HL-60/S4 treated with retinoic acid at 250 ng/mL for 4 days and 3 days (cell line): Measurements from ENCODE around the gene FRMD3.
"Not testable (repeated sequence)": the region's sequence is repeated elsewhere in the genome, so short reads cannot be mapped to it uniquely, and the experiment has no call there.

Source experiments
- in situ Hi-C: fragments of 300-500 bp; cut with MboI; formaldehyde crosslinking; loops from 2 replicates; pipeline ENCODE4 v1.7.0; 2022; ENCODE audit warnings: low sequenced_read_pairs

Gene FRMD3

DNA sequence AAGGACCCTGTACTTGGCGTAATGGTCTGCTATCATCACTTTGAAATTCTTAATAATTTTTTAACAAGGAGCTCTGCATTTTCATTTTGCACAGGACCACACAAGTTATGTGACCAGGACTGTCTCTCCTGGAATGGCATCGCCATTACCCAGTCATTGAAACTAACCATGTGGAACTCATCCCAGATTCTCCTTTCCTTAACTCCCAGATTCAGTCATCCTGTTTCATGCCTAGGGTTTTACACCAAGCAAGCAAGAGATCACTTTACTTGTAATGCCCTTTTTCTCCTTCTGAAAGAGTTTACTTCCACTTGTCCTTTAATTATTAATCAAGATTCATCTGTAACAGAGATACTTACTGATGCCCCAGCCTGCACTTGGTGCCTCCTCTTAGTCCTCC lies 12.0 kb downstream of the FRMD3 start:
- in situ Hi-C loops: no loop called here

GRCh38 chr9:83523684-83524083 lies 14.5 kb downstream of the FRMD3 start:
- in situ Hi-C loops: no loop called here

- in situ Hi-C loops: no loop called here
Measured at GRCh38 chr9:83521411-83521810, 16.8 kb downstream of the FRMD3 start.

DNA sequence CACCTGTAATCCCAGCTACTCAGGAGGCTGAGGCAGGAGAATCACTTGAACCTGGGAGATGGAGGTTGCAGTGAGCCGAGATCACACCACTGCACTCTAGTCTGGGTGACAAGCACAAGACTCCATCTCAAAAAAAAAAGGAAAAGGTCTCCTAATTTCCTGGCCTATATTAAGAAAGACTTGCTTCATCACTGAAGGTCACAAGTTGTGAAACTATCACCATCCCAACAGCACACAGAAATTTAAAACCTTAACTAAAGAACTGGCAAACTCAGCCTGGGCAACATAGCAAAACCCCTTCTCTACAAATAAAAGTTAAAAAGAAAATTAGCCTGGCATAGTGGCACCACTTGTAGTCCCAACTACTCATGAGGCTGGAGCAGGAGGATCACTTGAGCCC lies 17.2 kb downstream of the FRMD3 start:
- in situ Hi-C loops: no loop called here

GRCh38 chr9:83520292-83520691 lies 17.9 kb downstream of the FRMD3 start:
- in situ Hi-C loops: no loop called here

DNA sequence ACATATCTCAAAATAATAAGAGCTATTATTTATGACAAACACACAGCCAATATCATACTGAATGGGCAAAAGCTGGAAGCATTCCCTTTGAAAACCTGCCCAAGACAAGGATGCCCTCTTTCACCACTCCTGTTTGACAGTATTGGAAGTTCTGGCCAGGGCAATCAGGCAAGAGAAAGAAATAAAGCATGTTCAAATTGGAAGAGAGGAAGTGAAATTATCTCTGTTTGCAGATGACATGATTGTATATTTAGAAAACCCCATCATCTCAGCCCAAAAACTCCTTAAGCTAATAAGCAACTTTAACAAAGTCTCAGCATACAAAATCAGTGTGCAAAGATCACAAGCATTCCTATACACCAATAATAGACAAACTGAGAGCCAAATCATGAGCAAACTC lies 20.2 kb downstream of the FRMD3 start:
- in situ Hi-C loops: not testable (repeated sequence)

- in situ Hi-C loops: no loop called here
Measured at GRCh38 chr9:83514767-83515166, 23.4 kb downstream of the FRMD3 start.

- in situ Hi-C loops: no loop called here
Measured at GRCh38 chr9:83512621-83513020, 25.6 kb downstream of the FRMD3 start.

- in situ Hi-C loops: no loop called here
Measured at GRCh38 chr9:83511051-83511450, 27.1 kb downstream of the FRMD3 start.

- in situ Hi-C loops: no loop called here
Measured at GRCh38 chr9:83509402-83509801, 28.8 kb downstream of the FRMD3 start.

DNA sequence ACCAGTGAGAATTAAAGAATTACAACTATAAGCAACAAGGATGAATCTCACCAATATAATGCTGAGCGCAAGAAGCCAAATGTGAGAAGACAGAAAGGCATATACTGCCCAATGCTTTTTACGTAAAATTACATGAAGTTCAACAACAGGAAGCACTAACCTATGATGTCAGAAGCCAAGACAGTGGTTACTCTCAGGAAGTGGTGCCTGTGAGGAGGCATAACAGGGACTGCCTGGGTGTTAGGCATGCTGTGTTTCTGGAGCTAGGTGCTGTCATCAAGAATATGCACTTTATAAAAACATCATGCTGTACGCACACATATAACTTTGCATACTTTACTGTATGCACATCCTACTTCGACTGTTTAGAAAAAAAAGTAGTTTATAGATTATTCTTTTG lies 30.1 kb downstream of the FRMD3 start:
- in situ Hi-C loops: no loop called here

DNA sequence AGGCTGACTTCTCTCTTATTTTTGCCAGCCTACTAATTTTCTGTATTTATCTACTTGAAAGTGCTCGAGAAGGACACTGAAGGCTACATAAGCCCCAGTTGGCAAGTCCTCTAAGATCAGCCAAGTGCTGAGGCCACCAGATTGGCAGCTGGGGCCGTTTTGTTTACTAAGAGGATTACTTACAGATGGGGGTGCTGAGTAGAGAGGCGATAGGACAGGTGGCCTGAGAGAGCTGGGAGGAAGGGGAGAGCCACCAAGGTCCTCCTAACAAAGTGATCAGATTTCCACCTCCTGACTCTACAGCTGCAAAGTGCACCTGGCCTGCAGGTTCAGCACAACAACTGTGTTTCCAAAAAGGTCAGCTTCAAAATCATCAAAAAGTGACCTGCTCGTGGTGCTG lies 32.9 kb downstream of the FRMD3 start:
- in situ Hi-C loops: no loop called here

DNA sequence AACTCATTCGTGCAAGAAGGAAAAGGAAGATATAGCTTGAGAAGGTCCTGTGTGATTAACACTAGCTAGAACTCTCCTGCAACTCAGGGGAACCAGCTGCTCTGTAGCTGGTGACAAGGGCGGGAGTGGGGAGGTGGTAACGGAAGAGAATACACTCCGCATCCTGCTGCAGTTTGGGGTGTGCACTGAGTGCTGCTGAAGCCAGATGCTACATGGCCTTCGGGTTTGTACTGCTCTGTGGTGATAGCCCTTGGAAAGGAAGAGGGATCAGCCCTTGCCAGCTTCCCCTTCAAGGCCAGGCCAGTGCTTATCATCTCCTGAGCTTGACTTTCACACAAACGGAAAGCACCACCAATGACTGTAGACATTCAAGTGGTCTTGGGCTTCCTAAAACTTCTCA lies 34.3 kb downstream of the FRMD3 start:
- in situ Hi-C loops: no loop called here

DNA sequence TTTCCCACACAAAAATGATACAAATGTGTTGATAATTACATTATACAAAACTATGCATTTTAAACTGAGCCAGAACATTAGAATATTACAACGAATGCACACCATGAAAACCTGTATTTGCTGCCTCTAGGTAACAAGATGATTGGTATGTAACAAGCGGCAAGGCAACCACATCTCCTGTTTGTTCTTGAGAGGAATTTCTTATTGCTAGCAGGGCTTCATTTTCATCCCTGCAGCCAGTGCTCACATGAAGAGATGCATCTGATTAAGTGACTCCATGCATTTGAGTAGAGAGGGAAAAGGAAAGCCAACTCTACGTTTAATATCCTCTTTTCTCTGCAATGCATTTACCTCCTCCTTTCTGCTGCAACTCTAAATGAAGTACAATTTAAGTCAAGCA lies 36.6 kb downstream of the FRMD3 start:
- in situ Hi-C loops: no loop called here

DNA sequence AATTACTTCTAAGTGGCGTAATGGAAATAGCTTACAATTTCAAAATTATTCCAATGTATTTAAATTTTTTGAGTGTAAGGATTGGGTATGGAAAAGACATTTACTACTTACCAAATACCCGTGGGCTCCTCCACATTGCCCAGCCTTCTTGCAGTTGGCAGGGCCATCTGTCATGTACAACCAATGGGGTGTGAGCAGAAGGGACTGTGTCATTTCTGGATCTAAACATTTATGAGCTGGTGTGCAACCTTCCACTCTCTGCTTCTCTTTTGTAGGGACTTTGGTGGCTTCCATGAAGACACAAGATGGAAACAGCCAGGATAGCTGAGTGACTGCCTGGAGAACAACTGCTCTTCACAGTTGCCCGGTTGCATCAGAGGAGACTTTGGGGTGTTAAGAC lies 40.8 kb downstream of the FRMD3 start:
- in situ Hi-C loops: no loop called here

GRCh38 chr9:83491995-83492394 lies 46.2 kb downstream of the FRMD3 start:
- in situ Hi-C loops: no loop called here

DNA sequence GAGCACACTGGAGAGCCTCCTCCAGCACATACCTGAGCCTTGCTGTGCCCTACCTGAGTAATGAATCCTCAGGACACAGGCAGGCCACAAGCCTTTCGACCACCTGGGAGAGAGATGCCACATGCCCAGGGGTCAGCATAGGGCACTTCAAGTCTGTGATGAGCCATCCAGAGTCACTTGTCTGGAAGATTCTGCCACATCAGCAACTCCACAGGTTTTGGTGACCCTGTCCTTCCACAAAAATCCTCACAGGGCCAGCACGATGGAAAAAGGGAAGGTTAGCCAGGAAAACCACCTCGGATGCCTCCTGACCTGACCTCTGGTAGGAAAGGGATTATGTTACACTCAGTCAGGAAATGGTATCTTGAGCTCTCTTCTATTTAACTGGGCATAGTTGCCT lies 46.8 kb downstream of the FRMD3 start:
- in situ Hi-C loops: no loop called here

GRCh38 chr9:83489961-83490360 lies 48.2 kb downstream of the FRMD3 start:
- in situ Hi-C loops: no loop called here

GRCh38 chr9:83484990-83485389 lies 53.2 kb downstream of the FRMD3 start:
- in situ Hi-C loops: no loop called here

DNA sequence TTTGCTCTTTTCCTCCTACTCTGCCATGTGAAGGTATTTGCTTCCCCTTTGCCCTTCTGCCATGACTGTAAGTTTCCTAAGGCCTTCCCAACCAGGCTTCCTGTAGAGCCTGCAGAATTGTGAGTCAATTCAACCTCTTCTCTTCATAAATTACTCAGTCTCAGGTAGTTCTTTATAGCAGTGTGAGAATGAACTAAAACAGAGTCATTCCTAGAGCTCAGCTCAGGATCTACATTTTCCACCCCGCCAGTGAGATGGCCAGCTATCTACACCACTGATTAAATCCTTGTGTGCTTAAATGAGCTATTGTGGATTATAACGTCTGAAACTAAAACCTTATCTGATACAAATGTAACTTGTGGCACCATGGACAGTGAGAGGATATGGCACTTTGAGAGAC lies 55.0 kb downstream of the FRMD3 start:
- in situ Hi-C loops: no loop called here

DNA sequence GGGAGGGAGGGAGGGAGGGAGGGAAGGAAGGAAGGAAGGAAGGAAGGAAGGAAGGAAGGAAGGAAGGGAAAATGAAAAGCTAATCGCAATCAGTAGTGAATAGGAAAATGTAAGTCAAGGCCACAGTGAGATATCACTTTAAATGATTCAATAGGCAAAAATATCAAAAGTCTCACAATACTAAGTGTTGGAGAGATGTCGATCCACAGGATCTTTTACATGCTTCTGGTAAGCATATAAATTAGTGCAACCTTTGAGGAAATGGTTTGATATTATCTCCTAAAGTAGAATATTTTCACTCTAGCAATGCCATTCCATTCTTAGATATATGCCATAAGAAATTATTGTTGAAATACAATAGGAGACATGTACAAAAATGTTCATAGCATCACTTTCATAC lies 58.4 kb downstream of the FRMD3 start:
- in situ Hi-C loops: no loop called here

- in situ Hi-C loops: no loop called here
Measured at GRCh38 chr9:83477571-83477970, 60.6 kb downstream of the FRMD3 start.

DNA sequence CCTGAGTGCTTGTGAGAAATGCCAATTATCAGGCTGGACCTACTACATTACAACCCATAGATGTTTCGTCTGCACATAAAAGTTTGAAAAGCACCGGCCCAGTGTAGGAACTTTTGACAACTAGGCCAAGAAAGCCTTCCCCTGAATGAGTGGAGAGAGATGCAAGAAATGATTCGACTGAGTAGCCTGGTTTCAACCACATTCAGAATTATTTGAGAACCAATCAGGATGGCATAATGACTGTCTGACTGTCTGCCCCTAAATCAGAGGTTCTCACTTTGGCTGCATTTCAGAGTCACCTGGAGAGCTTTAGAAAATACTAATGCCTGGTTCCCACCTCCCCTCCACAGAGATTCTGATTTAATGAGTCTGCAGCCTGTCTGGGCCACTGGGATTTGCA lies 61.1 kb downstream of the FRMD3 start:
- in situ Hi-C loops: no loop called here

DNA sequence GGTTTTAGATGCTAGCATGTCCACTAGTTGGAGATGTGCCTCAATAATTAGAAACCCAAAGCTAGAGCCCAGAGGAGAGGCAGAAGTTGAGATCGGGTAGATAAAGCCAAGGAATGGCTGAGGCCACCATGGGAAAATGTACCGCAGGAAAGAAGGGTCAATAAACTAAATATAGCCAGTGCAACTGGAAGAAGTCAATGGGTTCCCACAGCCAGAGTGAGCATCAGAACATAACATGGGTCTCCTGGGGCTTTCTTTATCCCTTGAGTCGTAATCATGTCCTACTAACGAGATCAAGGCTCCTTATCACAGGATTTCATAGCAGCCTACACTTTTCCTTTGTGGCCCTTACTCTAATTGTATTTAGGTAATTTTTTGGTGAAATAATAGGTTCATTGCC lies 61.7 kb downstream of the FRMD3 start:
- in situ Hi-C loops: no loop called here
